ENCODE measurements around the gene HPCAL1. TPM values are rescaled to one million over a fixed set of nuclear protein-coding genes. Genes with fewer than 3 reads are reported as not detected.

Gene HPCAL1
- total RNA-seq, 1 donor from 2014 or later, result 9.0 TPM

- DNase-seq (ENCODE audit: low read depth) (no peak), FAIRE-seq (no peak)
- Histone ChIP-seq H3K4me3 (ENCODE audit: low read depth, low read length) (no peak overlapping the region), H3K27me3 (ENCODE audit: control insufficient read depth, insufficient read depth, low read length) (no peaks in the 10 kb centered on the region), H3K36me3 (ENCODE audit: control insufficient read depth, insufficient read depth, low read length) (no peaks in the 10 kb centered on the region)
- TF ChIP-seq CTCF (IDR thresholded peaks at IDR 0.05; ENCODE audit: insufficient read depth, low read length, severe bottlenecking), result no peak
Measured at GRCh38 chr2:10465910-10466309, 163.2 kb downstream of the HPCAL1 start.

GRCh38 chr2:10466801-10467200 is 164.1 kb downstream of the HPCAL1 start:
- Histone ChIP-seq H3K4me3 (ENCODE audit: low read depth, low read length) (no peak overlapping the region), H3K27me3 (ENCODE audit: control insufficient read depth, insufficient read depth, low read length) (no peaks in the 10 kb centered on the region), H3K36me3 (ENCODE audit: control insufficient read depth, insufficient read depth, low read length) (no peaks in the 10 kb centered on the region)
- DNase-seq (ENCODE audit: low read depth) (no peak), FAIRE-seq (no peak)
- TF ChIP-seq CTCF (IDR thresholded peaks at IDR 0.05; ENCODE audit: insufficient read depth, low read length, severe bottlenecking), result no peak

GRCh38 chr2:10467401-10467800 is 164.7 kb downstream of the HPCAL1 start:
- Histone ChIP-seq H3K4me3 (ENCODE audit: low read depth, low read length) (no peak overlapping the region), H3K27me3 (ENCODE audit: control insufficient read depth, insufficient read depth, low read length) (no peaks in the 10 kb centered on the region), H3K36me3 (ENCODE audit: control insufficient read depth, insufficient read depth, low read length) (no peaks in the 10 kb centered on the region)
- FAIRE-seq, result no peak
- no peak for TF ChIP-seq CTCF (IDR thresholded peaks at IDR 0.05; ENCODE audit: insufficient read depth, low read length, severe bottlenecking)
- no peak for DNase-seq (ENCODE audit: low read depth)

- no peak for TF ChIP-seq CTCF (IDR thresholded peaks at IDR 0.05; ENCODE audit: insufficient read depth, low read length, severe bottlenecking)
- DNase-seq (ENCODE audit: low read depth) (no peak), FAIRE-seq (no peak)
- no peaks in the 10 kb centered on the region for H3K36me3 ChIP-seq (ENCODE audit: control insufficient read depth, insufficient read depth, low read length)
- no peaks in the 10 kb centered on the region for H3K27me3 ChIP-seq (ENCODE audit: control insufficient read depth, insufficient read depth, low read length)
- H3K4me3 ChIP-seq (ENCODE audit: low read depth, low read length), result no peak overlapping the region
Measured at GRCh38 chr2:10469301-10469700, 166.6 kb downstream of the HPCAL1 start.

- DNase-seq (ENCODE audit: low read depth) (no peak), FAIRE-seq (no peak)
- Histone ChIP-seq H3K36me3 (ENCODE audit: control insufficient read depth, insufficient read depth, low read length) (no peaks in the 10 kb centered on the region), H3K27me3 (ENCODE audit: control insufficient read depth, insufficient read depth, low read length) (no peaks in the 10 kb centered on the region), H3K4me3 (ENCODE audit: low read depth, low read length) (no peak overlapping the region)
- TF ChIP-seq CTCF (IDR thresholded peaks at IDR 0.05; ENCODE audit: insufficient read depth, low read length, severe bottlenecking), result no peak
Measured at GRCh38 chr2:10469955-10470608, 167.4 kb downstream of the HPCAL1 start.

- Histone ChIP-seq H3K27me3 (ENCODE audit: control insufficient read depth, insufficient read depth, low read length) (no peaks in the 10 kb centered on the region), H3K36me3 (ENCODE audit: control insufficient read depth, insufficient read depth, low read length) (no peaks in the 10 kb centered on the region), H3K4me3 (ENCODE audit: low read depth, low read length) (no peak overlapping the region)
- FAIRE-seq (no peak), DNase-seq (ENCODE audit: low read depth) (no peak)
- no peak for TF ChIP-seq CTCF (IDR thresholded peaks at IDR 0.05; ENCODE audit: insufficient read depth, low read length, severe bottlenecking)
Measured at GRCh38 chr2:10471046-10471571, 168.4 kb downstream of the HPCAL1 start.

Measured in bronchial epithelial cell (primary cell).